ENCODE data around the gene ATRIP. TPM values are rescaled to one million over a fixed set of nuclear protein-coding genes. Genes with fewer than 3 reads are reported as not detected.

ATRIP gene
- 7.2 to 9.3 TPM (median 8.8 TPM) in 5 replicates for total RNA-seq (2022; extraction: Qiagen RNA extraction; ENCODE audit: low read depth)

DNA sequence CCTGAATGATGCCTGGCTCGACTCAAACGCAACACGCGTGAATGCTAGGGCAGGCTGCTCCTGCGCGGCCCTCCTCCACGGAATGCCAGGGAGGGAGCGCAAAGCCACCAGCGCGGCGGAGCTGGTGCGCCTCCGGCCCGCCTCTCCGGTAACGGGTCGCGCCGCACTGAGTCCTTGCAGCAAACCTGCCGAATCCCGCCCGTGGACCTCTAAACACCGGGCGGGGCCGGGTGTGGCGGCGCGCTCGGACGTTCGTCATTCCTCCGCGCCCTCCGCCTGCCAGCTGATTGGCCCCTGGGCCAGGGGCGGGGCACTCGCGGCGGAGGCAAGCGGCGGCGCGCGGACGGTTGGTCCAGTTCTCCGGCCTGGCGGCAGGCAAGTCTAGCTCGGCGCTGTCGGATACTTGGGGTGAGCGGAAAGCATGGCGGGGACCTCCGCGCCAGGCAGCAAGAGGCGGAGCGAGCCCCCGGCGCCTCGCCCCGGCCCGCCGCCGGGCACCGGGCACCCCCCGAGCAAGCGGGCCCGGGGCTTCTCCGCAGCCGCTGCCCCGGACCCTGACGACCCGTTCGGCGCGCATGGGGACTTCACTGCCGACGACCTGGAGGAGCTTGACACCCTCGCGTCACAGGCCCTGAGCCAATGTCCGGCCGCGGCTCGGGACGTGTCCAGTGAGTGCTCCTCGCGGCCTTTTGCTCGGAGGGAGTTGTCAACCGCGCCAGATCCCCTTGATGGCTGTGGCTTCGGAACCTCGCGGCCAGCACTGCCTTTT, at the start of gene ATRIP:
Gene ATRIP, plus strand, starts transcription at position 313 of the 769 bp plus-strand sequence. Its CDS starts 109 bp downstream, at position 422.

DNA sequence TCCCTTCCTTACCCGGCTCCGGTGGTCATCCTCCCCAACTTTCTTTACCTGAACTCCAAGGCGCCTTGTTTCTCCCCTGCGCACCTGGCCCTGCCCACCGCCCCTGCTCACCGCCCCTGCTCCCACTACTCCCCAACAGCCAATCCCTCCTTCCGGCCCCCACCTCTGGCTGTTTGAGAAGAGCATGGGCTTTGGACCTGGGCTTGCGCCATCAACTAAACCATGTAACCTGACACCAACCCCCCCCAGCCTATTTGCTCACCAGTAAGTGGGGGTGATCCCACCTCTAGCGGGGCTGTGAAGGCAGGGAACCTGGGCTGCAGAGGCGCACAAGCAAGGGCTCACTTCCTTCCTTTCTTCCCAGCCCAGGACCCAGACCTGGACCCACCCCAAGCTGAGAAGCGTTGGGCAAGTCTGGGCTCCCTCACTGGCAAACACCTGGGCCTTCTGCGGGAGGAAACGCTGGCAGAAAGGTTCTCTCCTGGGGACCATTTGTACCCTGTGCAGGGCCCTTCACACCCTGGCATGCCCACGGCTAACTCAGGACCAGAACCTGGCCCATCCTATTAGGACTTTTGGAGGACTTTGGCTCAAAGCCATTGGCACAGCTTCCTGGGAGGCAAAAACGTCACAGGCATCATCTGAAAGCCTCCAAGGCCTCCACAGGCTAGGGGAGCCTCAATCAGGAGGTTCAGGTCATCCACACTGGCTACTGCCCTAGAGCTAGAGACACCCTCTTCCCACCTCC, 16.4 kb upstream of the ATRIP start, which contains the start of gene PLXNB1:
Gene PLXNB1, minus strand, starts transcription at position 127 of the 748 bp plus-strand sequence. CDS start 5,475 bp downstream, outside the sequence.

DNA sequence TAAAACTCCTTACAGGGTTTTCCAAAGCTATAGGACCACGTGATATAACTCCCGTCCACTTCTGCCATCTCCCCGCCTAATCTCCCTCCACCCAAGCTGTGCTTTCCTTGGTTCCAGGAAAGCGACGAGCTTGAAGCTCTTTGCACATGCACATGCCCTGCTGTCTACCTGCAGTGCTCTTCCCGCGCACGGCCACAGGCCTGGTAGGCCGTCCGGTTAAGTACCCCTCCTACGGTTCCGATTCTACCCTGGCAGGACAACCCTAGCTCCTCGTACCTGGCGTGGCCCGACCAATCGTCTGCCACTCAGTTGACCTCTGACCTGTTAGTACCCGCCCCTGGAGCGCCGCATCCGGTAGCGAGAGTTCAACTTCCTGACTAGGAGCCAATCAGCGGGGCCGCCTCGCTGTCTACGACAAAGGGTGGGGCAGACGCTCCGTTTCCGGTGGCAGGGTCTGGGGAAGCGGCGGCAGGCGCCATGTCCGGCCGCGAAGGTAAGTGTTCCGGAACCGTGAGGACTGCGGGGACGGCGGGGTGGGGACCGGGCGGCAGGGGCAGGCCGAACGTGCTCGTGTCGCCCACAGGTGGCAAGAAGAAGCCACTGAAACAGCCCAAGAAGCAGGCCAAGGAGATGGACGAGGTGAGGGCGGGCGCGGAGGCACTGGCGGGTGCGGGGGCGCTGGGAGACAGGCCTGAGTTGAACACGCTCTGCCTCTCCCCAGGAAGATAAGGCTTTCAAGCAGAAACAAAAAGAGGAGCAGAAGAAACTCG, 6.5 kb upstream of the ATRIP start, which contains the start of the genes CCDC51 and TMA7:
Gene CCDC51, minus strand, starts transcription at position 300 of the 770 bp plus-strand sequence. CDS start 4,991 bp downstream, outside the sequence.
Gene TMA7, plus strand, starts transcription at position 438 of the 770 bp plus-strand sequence. Its CDS starts 40 bp downstream, at position 478.

DNA sequence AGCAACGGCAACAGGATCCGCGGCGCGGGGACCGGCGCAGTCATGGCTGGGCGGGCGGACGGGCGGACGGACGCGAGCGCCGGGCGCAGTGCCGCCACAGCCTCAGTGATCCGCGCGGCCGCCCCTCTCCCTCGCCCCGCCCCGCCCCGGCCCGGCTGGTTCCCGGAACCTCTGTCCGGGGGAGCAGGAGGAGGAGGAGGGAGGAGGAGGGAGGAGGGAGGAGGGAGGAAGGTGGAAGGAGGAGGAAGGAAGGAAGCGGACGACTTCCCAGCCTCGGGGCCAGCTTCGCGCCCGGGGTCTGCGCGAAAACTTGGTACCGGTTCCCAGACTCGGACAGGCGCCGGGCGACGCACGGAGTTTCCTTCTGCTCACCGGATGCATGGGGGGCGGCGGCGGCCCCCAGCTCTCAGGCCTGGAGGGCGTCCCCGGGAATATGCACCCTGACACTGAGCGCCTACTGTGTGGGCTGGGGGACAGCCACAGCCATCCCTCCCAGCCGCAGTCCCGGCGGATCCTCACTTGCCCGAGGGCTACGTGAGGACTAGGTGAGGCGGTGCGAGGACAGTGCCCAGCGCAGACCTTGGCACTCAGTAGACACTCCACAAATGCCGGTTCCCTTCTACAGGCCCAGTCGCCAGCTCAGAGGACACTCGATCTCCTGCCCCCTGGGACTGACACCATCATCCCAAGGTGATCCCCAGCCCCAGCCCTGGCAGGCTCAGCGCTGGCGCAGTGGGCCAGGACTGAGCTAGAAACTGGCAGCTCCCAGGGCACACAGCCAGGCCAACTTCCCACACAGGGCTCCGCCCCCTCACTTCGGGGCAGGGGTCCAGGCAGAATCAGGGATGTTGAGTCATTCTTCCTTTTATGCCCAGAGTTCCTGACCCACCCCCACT, 57.8 kb downstream of the ATRIP start, which contains the start of gene SHISA5:
Gene SHISA5, minus strand, starts transcription at position 124 of the 896 bp plus-strand sequence. Its CDS starts 80 bp downstream, at position 44.

Other genes with a start within 250 kb of the ATRIP start
- gene CAMP, start 223.2 kb upstream of the ATRIP start, total RNA-seq (2022; extraction: Qiagen RNA extraction; ENCODE audit: low read depth) = not detected in 5 replicates
- gene ZNF589, start 205.6 kb upstream of the ATRIP start, total RNA-seq (2022; extraction: Qiagen RNA extraction; ENCODE audit: low read depth) = 2.5 to 2.7 TPM (median 2.5 TPM) in 5 replicates
- 22.7 to 28.0 TPM (median 23.1 TPM) in 5 replicates for gene NME6, start 145.4 kb upstream of the ATRIP start, total RNA-seq (2022; extraction: Qiagen RNA extraction; ENCODE audit: low read depth)
- gene SPINK8, start 113.1 kb upstream of the ATRIP start, total RNA-seq (2022; extraction: Qiagen RNA extraction; ENCODE audit: low read depth) = not detected in 5 replicates
- gene FBXW12, start 74.5 kb upstream of the ATRIP start, total RNA-seq (2022; extraction: Qiagen RNA extraction; ENCODE audit: low read depth) = not detected in 5 replicates
- gene PLXNB1, start 16.7 kb upstream of the ATRIP start, total RNA-seq (2022; extraction: Qiagen RNA extraction; ENCODE audit: low read depth) = 10.5 to 16.6 TPM (median 13.2 TPM) in 5 replicates
- gene CCDC51, start 6.6 kb upstream of the ATRIP start, total RNA-seq (2022; extraction: Qiagen RNA extraction; ENCODE audit: low read depth) = 23.5 to 28.7 TPM (median 25.3 TPM) in 5 replicates
- 279 to 403 TPM (median 326 TPM) in 5 replicates for gene TMA7, start 6.5 kb upstream of the ATRIP start, total RNA-seq (2022; extraction: Qiagen RNA extraction; ENCODE audit: low read depth)
- gene SHISA5, start 57.4 kb downstream of the ATRIP start, total RNA-seq (2022; extraction: Qiagen RNA extraction; ENCODE audit: low read depth) = 94.9 to 136 TPM (median 129 TPM) in 5 replicates
- 12.5 to 15.7 TPM (median 13.4 TPM) in 5 replicates for gene PFKFB4, start 110.1 kb downstream of the ATRIP start, total RNA-seq (2022; extraction: Qiagen RNA extraction; ENCODE audit: low read depth)
- gene UCN2, start 117.0 kb downstream of the ATRIP start, total RNA-seq (2022; extraction: Qiagen RNA extraction; ENCODE audit: low read depth) = 7.3 to 10.3 TPM (median 8.6 TPM) in 5 replicates
- gene COL7A1, start 148.6 kb downstream of the ATRIP start, total RNA-seq (2022; extraction: Qiagen RNA extraction; ENCODE audit: low read depth) = 122 to 212 TPM (median 173 TPM) in 5 replicates
- 164 to 198 TPM (median 166 TPM) in 5 replicates for gene UQCRC1, start 162.9 kb downstream of the ATRIP start, total RNA-seq (2022; extraction: Qiagen RNA extraction; ENCODE audit: low read depth)
- gene TMEM89, start 175.0 kb downstream of the ATRIP start, total RNA-seq (2022; extraction: Qiagen RNA extraction; ENCODE audit: low read depth) = not detected in 5 replicates
- gene SLC26A6, start 188.7 kb downstream of the ATRIP start, total RNA-seq (2022; extraction: Qiagen RNA extraction; ENCODE audit: low read depth) = 12.8 to 21.5 TPM (median 16.4 TPM) in 5 replicates
- 2.7 to 5.3 TPM (median 4.2 TPM) in 5 replicates for gene CELSR3, start 216.1 kb downstream of the ATRIP start, total RNA-seq (2022; extraction: Qiagen RNA extraction; ENCODE audit: low read depth)
- gene NCKIPSD, start 239.2 kb downstream of the ATRIP start, total RNA-seq (2022; extraction: Qiagen RNA extraction; ENCODE audit: low read depth) = 6.1 to 9.6 TPM (median 8.4 TPM) in 5 replicates

Data from A549 treated with RU486 at 1 μM for 4 hours (cell line).